OCI-LY1 (cell line): ENCODE data around the gene TECTA.
"Not testable (repeated sequence)": the region's sequence is repeated elsewhere in the genome, so short reads cannot be mapped to it uniquely, and the experiment has no call there.

Experiments used
- H2AFZ ChIP-seq: fragments of 200-600 bp; sonication (generic), shearing (Covaris generic); 2 replicates; pipeline ENCODE4 v1.6.0; 2014; ENCODE audit warnings: antibody characterized with exemption, mild to moderate bottlenecking, low read length
- H3F3A ChIP-seq: fragments of 200-600 bp; sonication (generic), shearing (Covaris generic); 2 replicates; pipeline ENCODE4 v1.6.0; 2014; ENCODE audit warnings: mild to moderate bottlenecking, antibody characterized with exemption, low read length, moderate library complexity; ENCODE audit not compliant: insufficient read depth
- H3K27ac ChIP-seq: fragments of 200-600 bp; sonication (generic); 2 replicates; pipeline ENCODE4 v1.5.1; 2014; ENCODE audit warnings: low read length, mixed run types, mild to moderate bottlenecking, low read depth; ENCODE audit not compliant: poor library complexity, severe bottlenecking
- H3K27me3 ChIP-seq: fragments of 200-600 bp; sonication (generic); 2 replicates; pipeline ENCODE4 v1.6.0; 2014; ENCODE audit warnings: antibody characterized with exemption, mild to moderate bottlenecking, low read length, moderate library complexity; ENCODE audit not compliant: insufficient read depth
- H3K36me3 ChIP-seq: fragments of 200-600 bp; sonication (generic); 2 replicates; pipeline ENCODE4 v1.6.1; 2014; ENCODE audit warnings: mild to moderate bottlenecking, antibody characterized with exemption, low read length, moderate library complexity, mixed read lengths; ENCODE audit not compliant: insufficient read depth
- H3K4me1 ChIP-seq: fragments of 200-600 bp; sonication (generic); 2 replicates; pipeline ENCODE4 v1.5.1; 2014; ENCODE audit warnings: mild to moderate bottlenecking, low read length, moderate library complexity; ENCODE audit not compliant: insufficient read depth, severe bottlenecking
- H3K4me2 ChIP-seq: fragments of 200-600 bp; sonication (generic), shearing (Covaris generic); 2 replicates; pipeline ENCODE4 v1.6.1; 2014; ENCODE audit warnings: low read length
- H3K4me3 ChIP-seq: fragments of 200-600 bp; sonication (generic); 2 replicates; pipeline ENCODE4 v1.5.1; 2014; ENCODE audit warnings: low read length, low read depth, mild to moderate bottlenecking, mixed read lengths; ENCODE audit not compliant: poor library complexity, severe bottlenecking
- H3K79me2 ChIP-seq: fragments of 200-600 bp; shearing (Covaris generic); 2 replicates; pipeline ENCODE4 v1.6.1; 2016; ENCODE audit warnings: mixed run types, low read length, mixed read lengths; ENCODE audit not compliant: insufficient read depth
- H3K9ac ChIP-seq: fragments of 200-600 bp; sonication (generic), shearing (Covaris generic); 2 replicates; pipeline ENCODE4 v1.6.1; 2014; ENCODE audit warnings: mild to moderate bottlenecking, low read length, mixed read lengths
- H3K9me2 ChIP-seq: fragments of 200-600 bp; sonication (generic), shearing (Covaris generic); 2 replicates; pipeline ENCODE4 v1.6.1; 2014; ENCODE audit warnings: low read depth, mild to moderate bottlenecking, low read length, mixed read lengths
- H3K9me3 ChIP-seq: fragments of 200-600 bp; shearing (Covaris generic); 2 replicates; pipeline ENCODE4 v1.6.1; 2014; ENCODE audit warnings: low read length, mixed read lengths
- H4K20me1 ChIP-seq: fragments of 200-600 bp; sonication (generic), shearing (Covaris generic); 2 replicates; pipeline ENCODE4 v1.6.0; 2016; ENCODE audit warnings: mild to moderate bottlenecking, low read length; ENCODE audit not compliant: insufficient read depth
- CTCF ChIP-seq: fragments of 200-600 bp; sonication (generic), shearing (Covaris generic); IDR thresholded peaks from 2 replicates; pipeline ENCODE4 v1.5.1; 2017; ENCODE audit warnings: mild to moderate bottlenecking, antibody characterized with exemption, low read length, moderate library complexity, mixed read lengths
- EZH2 ChIP-seq: fragments of 200-600 bp; sonication (generic), shearing (Covaris generic); IDR thresholded peaks from 2 replicates; pipeline ENCODE4 v1.8.0; 2017; ENCODE audit warnings: borderline replicate concordance, mixed run types, mild to moderate bottlenecking, antibody characterized with exemption, low read length, moderate library complexity, mixed read lengths

The TECTA gene

GRCh38 chr11:121235057-121235456, 134.0 kb downstream of the TECTA start:
- no peak overlapping the region for H3K27ac ChIP-seq
- TF ChIP-seq CTCF = no peak
- no peak for TF ChIP-seq EZH2
- H3F3A ChIP-seq = no peaks in the 10 kb centered on the region
- no peak overlapping the region for H2AFZ ChIP-seq
- no peaks in the 10 kb centered on the region for H3K27me3 ChIP-seq
- H3K9me3 ChIP-seq = no peaks in the 10 kb centered on the region
- H3K79me2 ChIP-seq = no peaks in the 10 kb centered on the region
- H3K4me1 ChIP-seq = peaks cover 16% of the 10 kb centered on the region
- H3K4me3 ChIP-seq = no peak overlapping the region
- H4K20me1 ChIP-seq = no peaks in the 10 kb centered on the region
- H3K4me2 ChIP-seq = no peak overlapping the region
- H3K9ac ChIP-seq = no peak overlapping the region
- H3K36me3 ChIP-seq = no peaks in the 10 kb centered on the region
- H3K9me2 ChIP-seq = no peaks in the 10 kb centered on the region

GRCh38 chr11:121236115-121237001, 135.3 kb downstream of the TECTA start:
- Histone ChIP-seq H3K4me1 (peaks cover 16% of the 10 kb centered on the region), H3F3A (no peaks in the 10 kb centered on the region), H3K79me2 (no peaks in the 10 kb centered on the region), H4K20me1 (no peaks in the 10 kb centered on the region), H3K36me3 (no peaks in the 10 kb centered on the region; the same call in 1 of the 2 replicates), H3K4me3 (no peak overlapping the region), H3K27me3 (no peaks in the 10 kb centered on the region), H2AFZ (no peak overlapping the region), H3K9ac (no peak overlapping the region), H3K9me2 (no peaks in the 10 kb centered on the region), H3K4me2 (peak overlapping the region; percentile 63; the same call in 1 of the 2 replicates), H3K9me3 (no peaks in the 10 kb centered on the region), H3K27ac (no peak overlapping the region)
- TF ChIP-seq CTCF (no peak), EZH2 (no peak)

GRCh38 chr11:121237247-121237646, 136.2 kb downstream of the TECTA start:
- peak overlapping the region; percentile 44 for H3K27ac ChIP-seq
- not testable (repeated sequence) for H3K79me2 ChIP-seq, H3K27me3 ChIP-seq, H3K9ac ChIP-seq, H2AFZ ChIP-seq, H3K9me2 ChIP-seq, H3F3A ChIP-seq, H3K9me3 ChIP-seq, H3K36me3 ChIP-seq, H4K20me1 ChIP-seq
- H3K4me3 ChIP-seq = peak overlapping the region; percentile 34
- H3K4me2 ChIP-seq = peak overlapping the region; percentile 63
- peaks cover 16% of the 10 kb centered on the region for H3K4me1 ChIP-seq
